GM12891 (cell line): ENCODE measurements around the gene PEX11B.
A peak's percentile ranks its signal among the peaks of the same experiment; 100 is the strongest.

Source experiments
- DNase-seq: peaks from one replicate; pipeline ENCODE4 v3.0.0; 2011; ENCODE audit warnings: low spot score; ENCODE audit not compliant: insufficient read length
- FAIRE-seq: peaks from 2 replicates; lab custom pipeline; 2011; peaks lifted over from hg19 to GRCh38; lab: Jason Lieb, UNC
- PAX5 ChIP-seq: IDR thresholded peaks from 2 replicates; pipeline ENCODE4 v1.6.1; 2011; ENCODE audit warnings: low read length, moderate library complexity, mild to moderate bottlenecking; ENCODE audit not compliant: insufficient read depth, severe bottlenecking
- POLR2A ChIP-seq: IDR thresholded peaks from 2 replicates; pipeline ENCODE4 v1.6.1; 2011; ENCODE audit warnings: low read depth, low read length, control low read depth
- POLR2AphosphoS5 ChIP-seq: IDR thresholded peaks from 2 replicates; pipeline ENCODE4 v1.6.1; 2011; ENCODE audit warnings: low read depth, low read length, control low read depth
- POU2F2 ChIP-seq: IDR thresholded peaks from 2 replicates; pipeline ENCODE4 v1.6.1; 2011; ENCODE audit warnings: low read depth, mild to moderate bottlenecking, control low read depth, low read length, moderate library complexity
- SPI1 ChIP-seq: IDR thresholded peaks from 2 replicates; pipeline ENCODE4 v1.6.1; 2011; ENCODE audit warnings: low read depth, low read length, control low read depth
- TAF1 ChIP-seq: IDR thresholded peaks from 2 replicates; pipeline ENCODE4 v1.6.1; 2011; ENCODE audit warnings: low read depth, low read length, control low read depth

The PEX11B gene

GRCh38 chr1:145961425-145962156 is 43.1 kb upstream of the PEX11B start:
- DNase-seq = no peak
- peak; percentile 88 for FAIRE-seq
- TF ChIP-seq PAX5 = no peak
- no peak for TF ChIP-seq POLR2A
- TF ChIP-seq POU2F2 = 0 out of 2 replicates have a peak, but pooled peaks have one; percentile 49

- FAIRE-seq = no peak
- TF ChIP-seq POLR2AphosphoS5 = no peak
- no peak for TF ChIP-seq TAF1
- TF ChIP-seq POLR2A = no peak
- TF ChIP-seq SPI1 = no peak
- TF ChIP-seq POU2F2 = no peak
- no peak for TF ChIP-seq PAX5
- DNase-seq = no peak
Measured at GRCh38 chr1:145961109-145961424, 42.5 kb upstream of the PEX11B start.

- DNase-seq (no peak), FAIRE-seq (no peak)
Measured at GRCh38 chr1:145960468-145961108, 42.1 kb upstream of the PEX11B start.

GRCh38 chr1:145959957-145960467 is 41.5 kb upstream of the PEX11B start:
- FAIRE-seq (no peak), DNase-seq (no peak)
- TF ChIP-seq POLR2AphosphoS5 = no peak
- no peak for TF ChIP-seq PAX5

More at GRCh38 chr1:145960468-145961108, 42.1 kb upstream of the PEX11B start:
- TF ChIP-seq POLR2A = no peak
- TF ChIP-seq PAX5 = no peak
- no peak for TF ChIP-seq SPI1
- no peak for TF ChIP-seq TAF1
- TF ChIP-seq POU2F2 = no peak
- no peak for TF ChIP-seq POLR2AphosphoS5

GRCh38 chr1:145959333-145959732 is 40.8 kb upstream of the PEX11B start:
- TF ChIP-seq POU2F2 (no peak), POLR2AphosphoS5 (no peak)
- DNase-seq (no peak), FAIRE-seq (no peak)

- no peak for FAIRE-seq
- no peak for TF ChIP-seq POLR2A
- no peak for TF ChIP-seq PAX5
- TF ChIP-seq POLR2AphosphoS5 = no peak
- no peak for TF ChIP-seq POU2F2
- TF ChIP-seq TAF1 = no peak
- TF ChIP-seq SPI1 = no peak
- no peak for DNase-seq
Measured at GRCh38 chr1:145958734-145959133, 40.2 kb upstream of the PEX11B start.

- DNase-seq (peak; percentile 89), FAIRE-seq (peak; percentile 88)
- TF ChIP-seq POU2F2 (no peak), POLR2AphosphoS5 (peak; percentile 68), PAX5 (no peak), POLR2A (peak; percentile 70)
Measured at GRCh38 chr1:145957443-145958319, 39.2 kb upstream of the PEX11B start, which contains the start of gene LIX1L. TSS of gene LIX1L (minus strand) at chr1:145958017. CDS start at chr1:145957927, 90 bp downstream.

- DNase-seq (no peak), FAIRE-seq (no peak)
- no peak for TF ChIP-seq POU2F2
- no peak for TF ChIP-seq POLR2A
- TF ChIP-seq PAX5 = no peak
Measured at GRCh38 chr1:145956781-145957442, 38.4 kb upstream of the PEX11B start.

- DNase-seq (no peak), FAIRE-seq (no peak)
- TF ChIP-seq POU2F2 = no peak
- TF ChIP-seq SPI1 = no peak
- no peak for TF ChIP-seq POLR2AphosphoS5
- no peak for TF ChIP-seq PAX5
- no peak for TF ChIP-seq POLR2A
- no peak for TF ChIP-seq TAF1
Measured at GRCh38 chr1:145956361-145956760, 37.8 kb upstream of the PEX11B start.
